BJ (cell line): ENCODE data around the gene MYL1. TPM values are rescaled to one million over a fixed set of nuclear protein-coding genes. Genes with fewer than 3 reads are reported as not detected.

Experiments
- CTCF ChIA-PET: fragments of 350-600 bp; formaldehyde crosslinking; extraction: SDS; loops from one replicate; lab custom pipeline; 2021; ENCODE audit warnings: antibody characterized with exemption, inconsistent platforms; lab: Yijun Ruan, JAX
- POLR2A ChIA-PET: fragments of 300-600 bp; sonication (Branson Sonifier 250); formaldehyde crosslinking; extraction: SDS; loops from one replicate; lab custom pipeline; 2021; ENCODE audit warnings: antibody characterized with exemption; lab: Charles Lee
- DNase-seq: peaks from one replicate; pipeline ENCODE4 v3.0.0-alpha.2; 2011; ENCODE audit warnings: low read depth
- H3K27me3 ChIP-seq: 2 replicates; pipeline ENCODE4 v1.6.0; 2011; ENCODE audit warnings: low read length; ENCODE audit not compliant: control insufficient read depth, insufficient read depth
- H3K36me3 ChIP-seq: 2 replicates; pipeline ENCODE4 v1.5.1; 2011; ENCODE audit warnings: low read length; ENCODE audit not compliant: control insufficient read depth, insufficient read depth
- H3K4me3 ChIP-seq: 2 replicates; pipeline ENCODE4 v1.5.1; 2011; ENCODE audit warnings: low read depth, mild to moderate bottlenecking, control low read depth, low read length
- polyA plus RNA-seq: library from polyadenylated mRNA; depleted of rRNA; stranded (reverse); fragments of >200 nt; gene quantifications from 2 replicates; pipeline ENCODE4 v1.2.3, GENCODE V29; 2011
- TF ChIP-seq, protein P1 (sequence below): IDR thresholded peaks from 2 replicates; pipeline ENCODE4 v1.5.1; 2011; ENCODE audit warnings: low read depth, mild to moderate bottlenecking, control low read depth, inconsistent platforms, low read length, moderate library complexity; ENCODE audit not compliant: insufficient read depth

Gene MYL1
- polyA plus RNA-seq, 1 experiment, result not detected

DNA sequence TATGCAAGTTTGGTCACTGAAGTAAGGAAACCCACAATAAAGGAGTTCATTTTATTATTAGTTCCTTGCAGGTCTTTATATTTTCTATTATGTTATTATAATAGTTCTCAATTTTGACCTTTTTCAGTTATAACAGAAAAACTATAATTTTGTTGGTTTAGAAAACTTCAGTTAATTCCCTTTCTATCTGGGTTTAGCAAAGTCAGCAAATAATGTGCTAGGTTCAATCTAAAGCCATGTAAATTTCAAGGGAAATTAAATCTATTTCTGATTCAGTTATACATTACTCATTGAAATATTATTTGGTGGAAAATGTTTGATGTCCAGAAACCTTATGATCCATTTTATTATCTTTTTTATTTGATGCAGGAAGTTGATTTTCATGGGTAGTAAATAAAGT lies 43.7 kb downstream of the MYL1 start:
- H3K36me3 ChIP-seq, result no peaks in the 10 kb centered on the region
- ChIA-PET POLR2A (no interaction called here), CTCF (no interaction called here)
- no peak for DNase-seq
- TF ChIP-seq, protein P1, sequence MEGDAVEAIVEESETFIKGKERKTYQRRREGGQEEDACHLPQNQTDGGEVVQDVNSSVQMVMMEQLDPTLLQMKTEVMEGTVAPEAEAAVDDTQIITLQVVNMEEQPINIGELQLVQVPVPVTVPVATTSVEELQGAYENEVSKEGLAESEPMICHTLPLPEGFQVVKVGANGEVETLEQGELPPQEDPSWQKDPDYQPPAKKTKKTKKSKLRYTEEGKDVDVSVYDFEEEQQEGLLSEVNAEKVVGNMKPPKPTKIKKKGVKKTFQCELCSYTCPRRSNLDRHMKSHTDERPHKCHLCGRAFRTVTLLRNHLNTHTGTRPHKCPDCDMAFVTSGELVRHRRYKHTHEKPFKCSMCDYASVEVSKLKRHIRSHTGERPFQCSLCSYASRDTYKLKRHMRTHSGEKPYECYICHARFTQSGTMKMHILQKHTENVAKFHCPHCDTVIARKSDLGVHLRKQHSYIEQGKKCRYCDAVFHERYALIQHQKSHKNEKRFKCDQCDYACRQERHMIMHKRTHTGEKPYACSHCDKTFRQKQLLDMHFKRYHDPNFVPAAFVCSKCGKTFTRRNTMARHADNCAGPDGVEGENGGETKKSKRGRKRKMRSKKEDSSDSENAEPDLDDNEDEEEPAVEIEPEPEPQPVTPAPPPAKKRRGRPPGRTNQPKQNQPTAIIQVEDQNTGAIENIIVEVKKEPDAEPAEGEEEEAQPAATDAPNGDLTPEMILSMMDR, result no peak
- no peaks in the 10 kb centered on the region for H3K27me3 ChIP-seq
- H3K4me3 ChIP-seq, result no peak overlapping the region

DNA sequence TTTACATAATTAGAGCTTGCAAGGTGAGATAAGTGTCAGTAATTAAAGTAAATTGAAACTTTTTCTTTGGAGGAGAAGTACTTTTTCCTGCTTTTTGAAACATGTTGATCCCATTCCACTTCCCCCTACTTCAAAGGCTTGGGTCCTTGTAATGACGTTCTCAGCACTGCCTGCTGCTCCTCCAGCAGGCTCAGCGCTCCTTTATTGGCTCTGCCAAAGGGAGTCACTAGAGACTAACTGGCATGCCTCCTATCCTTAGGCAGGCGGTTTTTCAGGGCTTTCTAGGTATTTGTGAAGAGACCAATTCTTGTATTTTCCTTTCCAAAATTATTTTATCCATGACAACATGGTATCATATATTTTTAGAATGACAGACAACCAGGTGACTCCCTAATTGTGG lies 45.8 kb downstream of the MYL1 start:
- CTCF ChIA-PET, result no interaction called here
- DNase-seq, result no peak

DNA sequence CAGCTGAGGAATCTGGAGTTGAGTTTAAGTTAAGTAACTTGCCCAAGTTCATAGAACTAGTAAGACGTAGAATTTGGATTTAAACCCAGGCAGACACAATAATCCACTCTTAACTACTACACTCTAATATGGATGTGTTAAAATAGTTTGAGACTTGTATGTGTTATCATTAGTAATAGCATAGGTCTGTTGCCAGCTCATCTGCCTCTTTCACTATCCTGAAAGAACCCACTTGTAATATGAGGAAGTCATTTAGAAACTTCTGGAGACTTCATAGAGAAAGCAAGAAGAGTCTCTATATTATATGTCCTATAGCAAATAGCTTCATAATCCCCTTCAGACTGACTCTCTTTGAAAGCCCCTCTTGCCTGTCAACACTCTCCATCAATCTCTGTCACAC lies 46.7 kb downstream of the MYL1 start:
- ChIA-PET CTCF (no interaction called here), POLR2A (no interaction called here)
- no peaks in the 10 kb centered on the region for H3K36me3 ChIP-seq
- TF ChIP-seq, protein P1, result no peak
- no peak for DNase-seq
- H3K4me3 ChIP-seq, result no peak overlapping the region
- no peaks in the 10 kb centered on the region for H3K27me3 ChIP-seq

More for the DNA sequence above, 45.8 kb downstream of the MYL1 start:
- POLR2A ChIA-PET, result no interaction called here
- Histone ChIP-seq H3K27me3 (no peaks in the 10 kb centered on the region), H3K36me3 (no peaks in the 10 kb centered on the region), H3K4me3 (no peak overlapping the region)
- TF ChIP-seq, protein P1, result no peak

DNA sequence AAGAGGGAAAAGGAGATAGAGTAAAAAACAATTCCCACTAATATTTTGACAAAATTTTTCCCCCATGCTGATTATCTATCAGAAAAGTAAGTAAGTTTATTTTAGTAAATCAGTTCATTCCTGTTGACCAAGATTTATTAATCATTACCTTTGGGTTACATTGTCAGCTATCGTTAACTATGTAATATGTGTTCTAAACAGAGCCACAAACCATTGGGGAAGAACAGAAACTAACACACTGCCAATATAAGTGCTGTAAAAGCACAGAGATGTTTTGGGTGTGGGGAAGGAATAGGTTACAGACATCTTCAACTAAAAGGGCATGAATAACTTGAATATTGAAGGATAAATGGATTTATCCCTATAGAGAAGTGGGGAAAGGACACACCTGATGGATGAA lies 47.3 kb downstream of the MYL1 start:
- TF ChIP-seq, protein P1, result no peak
- Histone ChIP-seq H3K36me3 (no peaks in the 10 kb centered on the region), H3K27me3 (no peaks in the 10 kb centered on the region), H3K4me3 (no peak overlapping the region)
- POLR2A ChIA-PET, result no interaction called here
- DNase-seq, result no peak
- CTCF ChIA-PET, result no interaction called here

DNA sequence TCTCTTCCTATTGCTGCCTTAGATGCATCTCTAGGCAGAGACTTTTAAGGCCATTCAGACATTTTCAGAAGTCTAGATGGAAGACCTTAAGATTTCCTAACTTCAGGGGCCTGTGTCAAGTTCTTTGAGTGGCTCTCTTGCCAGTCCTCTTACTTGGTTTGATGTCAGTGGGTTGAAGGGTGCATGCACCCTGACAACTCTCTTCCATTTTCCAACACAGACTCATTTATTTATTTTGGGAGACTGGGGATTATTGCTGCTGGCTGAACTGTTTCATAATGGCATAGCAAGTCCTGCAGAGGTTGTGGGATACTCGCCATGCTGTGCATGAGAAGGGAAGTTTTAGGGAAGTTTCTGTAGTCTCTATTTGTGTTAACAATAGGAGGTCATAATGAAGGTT lies 50.7 kb downstream of the MYL1 start:
- CTCF ChIA-PET, result no interaction called here
- DNase-seq, result no peak
- H3K27me3 ChIP-seq, result no peaks in the 10 kb centered on the region
- TF ChIP-seq, protein P1, result no peak
- H3K36me3 ChIP-seq, result no peaks in the 10 kb centered on the region
- H3K4me3 ChIP-seq, result no peak overlapping the region
- POLR2A ChIA-PET, result no interaction called here
